NCI-H1417 treated with DMSO at 0.1 percent for 48 hours (cell line): Measurements from ENCODE around the gene PAN2.
A peak's percentile ranks its signal among the peaks of the same experiment; 100 is the strongest.
"Not testable (repeated sequence)": the region's sequence is repeated elsewhere in the genome, so short reads cannot be mapped to it uniquely, and the experiment has no call there.

Experiments used
- DNase-seq: peaks from one replicate; lab custom pipeline; 2025; lab: John Stamatoyannopoulos, UW

The PAN2 gene

GRCh38 chr12:56308714-56309113, 25.1 kb downstream of the PAN2 start:
- no peak for DNase-seq

GRCh38 chr12:56307221-56307965, 26.4 kb downstream of the PAN2 start:
- DNase-seq, result no peak

- DNase-seq, result no peak
Measured at GRCh38 chr12:56304872-56305590, 28.8 kb downstream of the PAN2 start.

GRCh38 chr12:56304276-56304675, 29.5 kb downstream of the PAN2 start:
- DNase-seq, result no peak

GRCh38 chr12:56300644-56301464, 32.9 kb downstream of the PAN2 start:
- DNase-seq, result no peak

GRCh38 chr12:56299853-56300643, 33.8 kb downstream of the PAN2 start, which contains the start of gene CS:
CS (minus strand) TSS chr12:56300330; CDS start chr12:56300201, 129 bp downstream.
- peak; percentile 99 for DNase-seq

- no peak for DNase-seq
Measured at GRCh38 chr12:56299308-56299852, 34.4 kb downstream of the PAN2 start.

- no peak for DNase-seq
Measured at GRCh38 chr12:56298828-56299227, 35.0 kb downstream of the PAN2 start.

GRCh38 chr12:56297400-56297799, 36.4 kb downstream of the PAN2 start:
- DNase-seq, result no peak

GRCh38 chr12:56296295-56296694, 37.5 kb downstream of the PAN2 start:
- no peak for DNase-seq

- DNase-seq, result no peak
Measured at GRCh38 chr12:56293795-56294194, 40.0 kb downstream of the PAN2 start.

- DNase-seq, result no peak
Measured at GRCh38 chr12:56288705-56289387, 45.0 kb downstream of the PAN2 start.

GRCh38 chr12:56286044-56286830, 47.6 kb downstream of the PAN2 start:
- DNase-seq, result no peak

- DNase-seq, result not testable (repeated sequence)
Measured at GRCh38 chr12:56284263-56284662, 49.5 kb downstream of the PAN2 start.

- no peak for DNase-seq
Measured at GRCh38 chr12:56282579-56282978, 51.2 kb downstream of the PAN2 start.

GRCh38 chr12:56282030-56282429, 51.8 kb downstream of the PAN2 start:
- no peak for DNase-seq

- no peak for DNase-seq
Measured at GRCh38 chr12:56280849-56281248, 53.0 kb downstream of the PAN2 start.

GRCh38 chr12:56278905-56279304, 54.9 kb downstream of the PAN2 start:
- DNase-seq, result no peak

- DNase-seq, result no peak
Measured at GRCh38 chr12:56274299-56274698, 59.5 kb downstream of the PAN2 start.

- DNase-seq, result not testable (repeated sequence)
Measured at GRCh38 chr12:56272468-56272867, 61.3 kb downstream of the PAN2 start.
